Measurements from ENCODE around the gene JARID2.

The JARID2 gene

GRCh38 chr6:15360300-15360699 is 114.4 kb downstream of the JARID2 start:
- H3K4me3 ChIP-seq (ENCODE audit: low read depth, low read length): no peak overlapping the region
- no peak for DNase-seq (ENCODE audit: low read depth, low spot score)
- no peak for TF ChIP-seq CTCF (IDR thresholded peaks at IDR 0.05; ENCODE audit: insufficient read depth, low read length, missing control alignments)
- CTCF ChIA-PET: no interaction called here
- POLR2A ChIA-PET: no interaction called here

GRCh38 chr6:15361197-15361596 is 115.3 kb downstream of the JARID2 start:
- no peak for DNase-seq (ENCODE audit: low read depth, low spot score)
- no peak overlapping the region for H3K4me3 ChIP-seq (ENCODE audit: low read depth, low read length)
- TF ChIP-seq CTCF (IDR thresholded peaks at IDR 0.05; ENCODE audit: insufficient read depth, low read length, missing control alignments): no peak
- ChIA-PET POLR2A (no interaction called here), CTCF (interaction anchor here (1.2 kb wide), 1 partner anchor 11 kb away, joined by 5 read pairs; no protein-coding TSS in a partner anchor)

GRCh38 chr6:15362274-15363160 is 116.6 kb downstream of the JARID2 start:
- ChIA-PET POLR2A (no interaction called here), CTCF (interaction anchor here (1.2 kb wide), 1 partner anchor 12 kb away, joined by 5 read pairs; no protein-coding TSS in a partner anchor)
- no peak for TF ChIP-seq CTCF (IDR thresholded peaks at IDR 0.05; ENCODE audit: insufficient read depth, low read length, missing control alignments)
- no peak overlapping the region for H3K4me3 ChIP-seq (ENCODE audit: low read depth, low read length)
- DNase-seq (ENCODE audit: low read depth, low spot score): no peak

GRCh38 chr6:15363164-15363522 is 117.3 kb downstream of the JARID2 start:
- H3K4me3 ChIP-seq (ENCODE audit: low read depth, low read length): no peak overlapping the region
- ChIA-PET POLR2A (no interaction called here), CTCF (no interaction called here)
- no peak for TF ChIP-seq CTCF (IDR thresholded peaks at IDR 0.05; ENCODE audit: insufficient read depth, low read length, missing control alignments)
- DNase-seq (ENCODE audit: low read depth, low spot score): no peak

- no peak for DNase-seq (ENCODE audit: low read depth, low spot score)
- no peak overlapping the region for H3K4me3 ChIP-seq (ENCODE audit: low read depth, low read length)
- no peak for TF ChIP-seq CTCF (IDR thresholded peaks at IDR 0.05; ENCODE audit: insufficient read depth, low read length, missing control alignments)
- ChIA-PET CTCF (no interaction called here), POLR2A (no interaction called here)
Observed at GRCh38 chr6:15363523-15364400, 117.9 kb downstream of the JARID2 start.

- no peak for TF ChIP-seq CTCF (IDR thresholded peaks at IDR 0.05; ENCODE audit: insufficient read depth, low read length, missing control alignments)
- ChIA-PET CTCF (no interaction called here), POLR2A (no interaction called here)
- H3K4me3 ChIP-seq (ENCODE audit: low read depth, low read length): no peak overlapping the region
- DNase-seq (ENCODE audit: low read depth, low spot score): no peak
Observed at GRCh38 chr6:15364401-15365037, 118.7 kb downstream of the JARID2 start.
